ENCODE measurements around the gene PDE6B.
"Not testable (repeated sequence)": the region's sequence is repeated elsewhere in the genome, so short reads cannot be mapped to it uniquely, and the experiment has no call there.

The PDE6B gene

GRCh38 chr4:634599-634985 is 9.2 kb downstream of the PDE6B start:
- DNase-seq (ENCODE audit: extremely low spot score, insufficient read length, low read depth): no peak
- no peak for FAIRE-seq

DNA sequence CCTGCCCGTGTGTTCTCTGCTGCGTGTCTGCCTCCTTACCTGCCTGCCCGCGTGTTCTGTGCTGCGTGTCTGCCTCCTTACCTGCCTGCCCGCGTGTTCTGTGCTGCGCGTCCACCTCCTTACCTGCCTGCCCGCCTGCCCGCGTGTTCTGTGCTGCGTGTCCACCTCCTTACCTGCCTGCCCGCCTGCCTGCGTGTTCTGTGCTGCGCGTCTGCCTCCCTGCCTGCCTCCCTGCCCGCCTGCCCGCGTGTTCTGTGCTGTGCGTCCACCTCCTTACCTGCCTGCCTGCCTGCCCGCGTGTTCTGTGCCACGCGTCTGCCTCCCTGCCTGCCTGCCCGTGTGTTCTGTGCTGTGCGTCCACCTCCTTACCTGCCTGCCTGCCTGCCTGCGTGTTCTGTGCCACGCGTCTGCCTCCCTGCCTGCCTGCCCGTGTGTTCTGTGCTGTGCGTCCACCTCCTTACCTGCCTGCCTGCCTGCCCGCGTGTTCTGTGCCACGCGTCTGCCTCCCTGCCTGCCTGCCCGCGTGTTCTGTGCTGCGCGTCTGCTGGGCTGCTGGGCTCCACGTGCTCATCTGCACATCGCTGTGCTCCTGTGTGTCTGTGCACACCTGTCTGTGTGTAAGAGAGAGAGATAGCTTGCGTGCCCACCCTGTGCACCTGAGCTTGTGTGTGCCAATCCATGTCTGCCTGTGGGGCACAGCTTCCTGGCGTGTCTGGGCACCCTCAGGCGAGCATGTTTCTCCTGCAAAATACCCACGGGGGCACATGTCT is 9.9 kb downstream of the PDE6B start:
- not testable (repeated sequence) for FAIRE-seq; DNase-seq (ENCODE audit: extremely low spot score, insufficient read length, low read depth)

DNA sequence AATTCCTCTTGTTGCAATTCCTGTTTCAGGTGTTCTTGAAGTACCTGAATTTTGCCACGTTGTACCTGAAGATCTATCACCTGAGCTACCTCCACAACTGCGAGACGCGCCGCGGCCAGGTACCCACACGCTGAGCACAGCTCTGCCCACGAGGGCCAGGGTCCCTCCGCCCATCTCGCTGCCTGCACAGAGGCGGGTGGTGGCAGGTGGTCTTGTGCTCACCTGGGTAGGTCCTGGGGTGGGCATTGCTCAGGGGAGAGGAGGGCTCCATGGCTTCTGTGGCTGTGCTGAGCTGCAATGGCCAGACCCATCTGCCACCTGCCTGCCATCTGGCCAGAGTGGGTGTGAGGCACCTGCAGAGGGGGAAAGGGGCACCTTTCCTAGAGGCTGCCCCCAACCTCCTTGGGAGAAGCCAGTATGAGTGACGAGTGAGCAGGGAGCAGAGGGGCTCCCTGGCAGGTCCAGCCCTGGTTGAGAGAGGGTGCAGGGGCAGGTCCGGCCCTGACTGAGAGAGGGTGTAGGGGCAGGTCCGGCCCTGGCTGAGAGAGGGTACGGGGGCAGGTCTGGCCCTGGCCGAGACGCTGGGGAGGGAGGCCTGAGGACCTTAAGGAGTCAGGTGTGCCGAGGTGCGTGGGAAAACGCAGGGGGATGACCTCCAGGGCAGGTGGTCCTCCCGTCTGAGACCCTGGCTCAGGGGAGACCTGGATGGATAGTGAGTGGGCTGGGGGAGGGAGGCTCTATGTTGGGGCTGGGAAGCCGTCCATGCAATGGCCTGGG is 10.7 kb downstream of the PDE6B start:
- FAIRE-seq: no peak
- DNase-seq (ENCODE audit: extremely low spot score, insufficient read length, low read depth): no peak

- no peak for DNase-seq (ENCODE audit: extremely low spot score, insufficient read length, low read depth)
- FAIRE-seq: no peak
Measured at GRCh38 chr4:636628-637159, 11.3 kb downstream of the PDE6B start.

DNA sequence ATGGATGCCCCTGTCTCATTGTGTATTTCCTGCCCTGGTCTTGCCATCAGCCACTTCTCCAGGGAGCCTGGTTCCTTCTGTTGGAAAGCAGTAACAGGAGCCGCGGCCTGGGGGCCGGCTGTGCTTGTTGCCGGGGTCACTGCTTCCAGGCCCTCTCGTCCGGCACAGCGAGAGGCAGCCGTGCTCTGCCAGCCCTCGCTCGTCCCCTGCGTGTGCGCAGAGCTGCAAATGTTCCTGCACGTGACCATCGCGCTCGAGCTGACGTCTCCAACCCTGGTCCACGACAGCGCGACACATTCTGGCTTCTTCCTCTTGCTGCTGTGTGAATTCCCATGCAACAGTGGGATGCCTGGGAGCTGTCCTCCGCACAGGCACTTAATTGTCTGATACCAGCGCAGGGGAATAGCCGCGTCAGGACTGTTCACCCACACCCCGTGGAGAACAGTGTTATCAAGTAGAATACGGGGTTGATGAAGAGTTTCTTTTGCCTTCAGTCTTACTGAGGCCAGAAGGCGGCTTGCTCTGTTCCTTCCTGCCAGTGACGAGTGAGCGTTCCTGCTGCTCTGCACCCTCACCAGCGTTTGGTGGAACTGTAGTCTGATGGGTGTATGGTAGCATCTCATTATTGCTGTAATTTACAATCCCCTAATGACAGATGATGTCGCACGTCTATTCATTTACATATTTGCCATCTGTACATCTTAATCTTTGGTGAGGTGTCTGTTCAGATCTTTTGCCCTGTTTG is 12.3 kb downstream of the PDE6B start:
- DNase-seq (ENCODE audit: extremely low spot score, insufficient read length, low read depth) (no peak), FAIRE-seq (no peak)

GRCh38 chr4:642366-642765 is 17.0 kb downstream of the PDE6B start:
- FAIRE-seq; DNase-seq (ENCODE audit: extremely low spot score, insufficient read length, low read depth): not testable (repeated sequence)

DNA sequence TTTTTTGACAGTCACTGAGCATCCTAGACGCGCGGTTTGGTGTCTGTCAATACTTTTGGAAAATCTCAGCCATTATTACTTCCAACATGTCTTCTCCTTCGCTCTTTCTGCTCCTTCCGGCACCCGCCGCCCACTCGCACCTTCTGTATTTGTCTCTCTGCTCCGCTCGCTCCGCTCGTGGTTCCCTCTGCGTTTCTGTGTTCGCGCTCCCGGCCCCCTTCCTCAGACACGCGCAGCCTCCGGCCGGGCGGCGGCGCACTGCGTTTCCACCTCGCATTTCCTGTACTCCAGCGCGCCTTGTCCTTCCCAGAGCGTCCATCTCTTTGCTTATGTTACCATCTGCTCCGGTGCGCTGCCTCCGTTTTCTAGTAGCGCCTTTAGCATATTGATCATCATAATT is 21.1 kb downstream of the PDE6B start:
- DNase-seq (ENCODE audit: extremely low spot score, insufficient read length, low read depth) (no peak), FAIRE-seq (no peak)

DNA sequence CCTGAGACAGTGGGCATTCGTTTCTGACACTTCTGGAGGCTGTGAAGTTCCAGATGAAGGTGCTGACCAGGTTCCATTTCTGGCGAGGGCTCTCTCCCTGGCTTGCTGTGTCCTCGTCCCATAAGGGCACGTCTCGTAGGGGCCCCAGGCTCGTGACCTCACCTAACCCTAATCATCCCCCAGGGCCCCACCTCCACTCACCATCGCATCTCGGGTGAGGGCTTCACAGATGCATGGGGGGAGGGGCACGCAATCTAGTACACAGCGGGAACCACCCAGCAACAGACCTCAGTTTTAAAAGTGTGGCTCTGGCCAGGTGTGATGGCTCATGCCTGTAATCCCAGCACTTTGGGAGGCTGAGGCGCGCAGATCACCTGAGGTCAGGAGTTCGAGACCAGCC is 22.1 kb downstream of the PDE6B start:
- DNase-seq (ENCODE audit: extremely low spot score, insufficient read length, low read depth) (no peak), FAIRE-seq (no peak)

DNA sequence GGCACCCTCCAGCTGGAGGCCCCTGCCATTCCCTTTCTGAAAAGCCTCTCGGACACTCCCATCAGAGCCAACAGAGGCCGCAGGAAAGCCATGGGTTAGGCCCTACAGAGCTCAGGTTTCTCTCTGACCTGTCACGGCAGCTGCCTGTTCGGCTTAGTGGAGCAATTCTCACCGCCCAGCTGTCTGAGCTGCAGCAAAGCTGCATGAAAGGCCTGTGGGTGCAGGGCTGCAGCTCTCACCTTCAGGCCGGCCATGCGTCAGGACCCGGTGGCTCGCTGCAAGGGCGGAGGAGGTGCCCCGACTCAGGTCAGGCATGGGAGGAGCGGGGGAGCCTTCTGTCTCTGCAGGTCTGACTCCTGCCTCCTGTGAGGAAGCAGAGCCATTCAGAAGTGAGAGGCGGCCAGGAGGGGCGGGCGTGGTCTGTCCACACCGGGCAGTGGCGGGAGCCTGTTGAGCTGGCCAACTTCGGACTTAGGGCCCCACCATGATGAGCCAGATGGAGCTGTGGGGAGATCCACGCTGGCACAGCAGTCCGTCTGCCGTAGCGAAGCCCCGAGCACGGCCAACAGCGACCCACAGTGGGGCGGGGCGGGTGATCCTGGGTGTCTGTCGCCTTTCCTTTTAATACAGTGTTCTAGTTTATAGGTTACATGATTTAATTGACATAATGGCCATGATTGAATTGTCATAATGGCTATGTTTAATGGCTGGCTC is 23.4 kb downstream of the PDE6B start:
- FAIRE-seq (no peak), DNase-seq (ENCODE audit: extremely low spot score, insufficient read length, low read depth) (no peak)

DNA sequence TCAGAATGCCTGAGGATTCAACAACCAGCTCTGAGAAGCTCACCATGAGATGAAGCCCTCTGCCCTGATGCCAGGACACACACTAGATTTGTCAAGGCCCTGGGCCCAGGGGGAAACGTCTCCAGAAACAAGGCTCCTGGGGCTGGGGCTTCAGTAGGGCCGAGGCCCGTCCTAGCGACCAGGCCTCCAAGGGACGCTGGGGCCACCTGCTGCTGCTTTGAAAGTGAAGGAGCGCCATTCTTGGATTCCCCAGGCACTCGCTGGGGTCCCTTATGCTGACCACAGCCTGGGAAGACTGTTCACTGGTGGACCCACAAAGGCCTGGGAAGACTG is 23.9 kb downstream of the PDE6B start:
- DNase-seq (ENCODE audit: extremely low spot score, insufficient read length, low read depth) (no peak), FAIRE-seq (no peak)

GRCh38 chr4:649751-650310 is 24.5 kb downstream of the PDE6B start:
- FAIRE-seq: no peak
- DNase-seq (ENCODE audit: extremely low spot score, insufficient read length, low read depth): no peak

- DNase-seq (ENCODE audit: extremely low spot score, insufficient read length, low read depth) (no peak), FAIRE-seq (no peak)
Measured at GRCh38 chr4:650461-650860, 25.1 kb downstream of the PDE6B start.

- DNase-seq (ENCODE audit: extremely low spot score, insufficient read length, low read depth): no peak
- no peak for FAIRE-seq
Measured at GRCh38 chr4:650951-651883, 25.8 kb downstream of the PDE6B start.

GRCh38 chr4:651884-652642 is 26.7 kb downstream of the PDE6B start:
- no peak for DNase-seq (ENCODE audit: extremely low spot score, insufficient read length, low read depth)
- no peak for FAIRE-seq

DNA sequence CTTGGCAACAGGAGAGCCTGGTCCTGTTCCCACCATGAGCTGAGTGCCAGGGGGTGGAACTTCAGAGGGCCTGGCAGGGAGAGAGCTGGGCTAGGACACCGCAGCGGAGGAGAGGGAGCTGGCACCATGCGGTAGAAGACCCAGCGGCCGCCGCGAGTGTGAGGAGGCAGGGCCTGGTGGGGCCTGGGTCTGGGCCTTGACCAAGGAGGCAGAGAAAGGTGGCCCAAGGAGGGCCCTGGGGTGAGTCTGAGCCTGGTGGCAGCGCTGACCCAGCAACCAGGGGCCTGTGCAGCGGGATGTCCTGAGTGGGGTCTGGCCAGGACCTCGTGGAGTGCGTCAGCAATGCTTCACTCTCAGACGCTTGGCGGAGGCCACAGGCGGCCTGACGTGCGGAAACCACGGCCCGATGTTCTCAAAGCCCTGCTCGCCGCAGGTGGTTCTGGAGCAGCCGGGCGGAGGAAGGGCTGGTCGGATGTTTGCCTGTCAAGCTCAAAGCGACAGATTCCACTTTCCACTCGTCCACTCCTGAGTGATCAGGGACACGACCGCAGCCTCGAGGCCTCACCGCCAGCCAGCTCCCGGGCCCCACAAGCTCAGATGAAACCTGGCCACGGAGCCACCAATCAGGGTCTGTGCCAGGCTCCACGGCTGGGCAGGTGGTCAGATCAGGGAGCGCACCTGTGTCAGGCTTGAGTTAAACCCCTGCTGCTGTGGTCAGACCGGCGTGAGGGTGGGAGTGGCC is 27.9 kb downstream of the PDE6B start:
- FAIRE-seq (no peak), DNase-seq (ENCODE audit: extremely low spot score, insufficient read length, low read depth) (no peak)

GRCh38 chr4:653831-654502 is 28.6 kb downstream of the PDE6B start:
- FAIRE-seq (no peak), DNase-seq (ENCODE audit: extremely low spot score, insufficient read length, low read depth) (no peak)

GRCh38 chr4:654503-654845 is 29.1 kb downstream of the PDE6B start:
- no peak for DNase-seq (ENCODE audit: extremely low spot score, insufficient read length, low read depth)
- no peak for FAIRE-seq
